ENCODE results near the gene EMC1.
"Not testable (repeated sequence)": the region's sequence is repeated elsewhere in the genome, so short reads cannot be mapped to it uniquely, and the experiment has no call there.

Gene EMC1

DNA sequence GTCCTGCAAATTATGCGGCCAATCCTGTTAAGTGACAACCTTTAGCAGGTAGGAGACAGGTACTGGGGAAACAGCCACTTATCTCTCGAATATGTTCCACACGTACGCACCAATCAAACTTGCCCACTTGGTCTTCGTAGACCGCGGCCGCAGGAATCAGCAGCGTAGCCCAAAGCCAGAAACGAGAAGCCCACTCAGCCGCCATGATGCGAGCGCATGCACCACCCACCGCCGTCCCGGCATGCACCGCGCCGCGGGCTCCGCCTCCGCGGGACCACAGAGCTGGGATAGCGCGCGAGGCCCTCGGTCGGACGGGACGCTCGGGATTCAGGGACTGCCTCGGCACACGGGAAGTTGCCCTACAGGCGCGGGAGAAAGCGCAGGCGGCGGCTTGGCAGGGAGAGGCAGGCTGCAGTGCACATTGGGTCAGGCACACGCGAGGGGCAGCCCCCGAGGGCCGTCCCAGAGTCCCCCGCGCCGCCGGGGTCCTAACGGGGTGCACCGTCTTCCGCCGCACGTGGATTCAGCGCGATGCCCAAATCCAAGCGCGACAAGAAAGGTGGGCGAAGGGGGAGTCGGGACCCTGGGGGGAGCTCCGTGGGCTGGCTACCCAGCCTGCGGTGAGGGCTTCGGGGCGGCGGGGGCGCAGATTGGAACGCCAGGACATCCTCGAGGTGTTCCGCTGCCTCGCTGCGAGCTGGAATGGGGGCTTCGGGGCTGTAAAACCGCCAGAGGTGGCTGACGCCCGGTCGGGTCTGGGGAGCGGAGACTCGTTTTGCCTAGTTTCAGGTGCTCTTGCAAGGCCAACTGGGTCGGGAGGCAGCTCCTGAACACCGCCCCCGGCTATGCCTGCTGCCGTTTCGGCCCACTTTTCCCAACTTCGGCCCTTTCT is at the start of gene EMC1, which contains the start of gene MRTO4:
Gene EMC1, minus strand, starts transcription at position 220 of the 892 bp plus-strand sequence. Its CDS starts 15 bp downstream, at position 205.
Gene MRTO4, plus strand, starts transcription at position 501 of the 892 bp plus-strand sequence. Its CDS starts 31 bp downstream, at position 532.
- peak; percentile 87 for DNase-seq (ENCODE audit: low read depth)

DNA sequence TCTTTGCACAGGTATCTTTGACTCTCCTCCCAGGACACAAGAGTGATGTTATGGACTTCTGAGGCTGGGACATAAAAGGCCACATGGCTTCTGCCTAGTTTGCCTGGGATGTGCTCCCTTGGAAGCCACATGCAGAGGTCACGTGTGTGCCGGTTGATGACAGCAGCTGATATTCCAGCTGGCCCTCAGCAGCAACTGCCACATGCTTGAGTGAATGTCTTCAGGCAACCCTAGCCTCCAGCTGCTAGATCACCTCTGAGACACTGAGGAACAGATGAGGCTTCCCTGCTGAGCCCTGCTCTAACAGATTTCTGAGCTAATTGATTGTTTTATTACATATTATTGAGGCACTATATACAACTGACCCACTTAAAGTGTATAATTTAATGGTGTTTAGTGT is 48.9 kb upstream of the EMC1 start:
- DNase-seq (ENCODE audit: low read depth): no peak

DNA sequence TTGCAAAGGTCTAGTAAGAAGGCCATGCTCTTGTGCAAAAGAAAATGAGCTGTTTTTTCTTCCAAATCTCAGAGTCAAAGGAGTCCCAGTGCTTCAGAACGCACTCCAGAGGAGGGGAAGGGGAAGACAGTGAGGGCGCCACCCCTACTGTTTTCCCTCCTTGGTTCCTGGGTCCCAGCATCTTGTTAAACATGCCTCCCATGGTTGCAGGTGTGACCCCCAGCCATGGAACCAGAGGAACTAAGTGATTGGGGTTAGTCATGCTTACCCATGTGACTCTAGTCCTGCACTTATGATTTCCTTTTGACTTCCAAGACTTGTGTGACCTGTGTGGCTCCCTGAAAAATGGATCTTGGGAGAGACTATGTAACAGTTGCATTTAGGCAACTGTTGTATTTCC is 43.3 kb upstream of the EMC1 start:
- DNase-seq (ENCODE audit: low read depth): no peak

DNA sequence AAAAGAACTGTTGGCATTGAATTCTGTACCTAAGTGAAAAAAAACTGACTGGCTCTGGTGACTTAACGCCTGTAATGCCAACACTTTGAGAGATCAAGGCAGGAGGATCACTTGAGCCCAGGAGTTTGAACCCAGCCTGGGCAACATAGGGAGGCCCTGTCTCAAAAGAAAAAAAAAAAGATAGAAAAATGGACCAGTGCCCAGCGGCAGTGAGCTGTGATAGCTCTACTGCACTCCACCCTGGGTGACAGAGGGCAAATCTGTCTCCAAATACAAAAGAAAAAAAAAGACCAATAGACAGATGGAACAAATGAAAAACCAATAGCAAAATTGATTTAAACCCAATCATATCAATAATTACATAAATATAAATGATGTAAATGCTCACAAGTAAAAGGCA is 37.9 kb upstream of the EMC1 start:
- no peak for DNase-seq (ENCODE audit: low read depth)

DNA sequence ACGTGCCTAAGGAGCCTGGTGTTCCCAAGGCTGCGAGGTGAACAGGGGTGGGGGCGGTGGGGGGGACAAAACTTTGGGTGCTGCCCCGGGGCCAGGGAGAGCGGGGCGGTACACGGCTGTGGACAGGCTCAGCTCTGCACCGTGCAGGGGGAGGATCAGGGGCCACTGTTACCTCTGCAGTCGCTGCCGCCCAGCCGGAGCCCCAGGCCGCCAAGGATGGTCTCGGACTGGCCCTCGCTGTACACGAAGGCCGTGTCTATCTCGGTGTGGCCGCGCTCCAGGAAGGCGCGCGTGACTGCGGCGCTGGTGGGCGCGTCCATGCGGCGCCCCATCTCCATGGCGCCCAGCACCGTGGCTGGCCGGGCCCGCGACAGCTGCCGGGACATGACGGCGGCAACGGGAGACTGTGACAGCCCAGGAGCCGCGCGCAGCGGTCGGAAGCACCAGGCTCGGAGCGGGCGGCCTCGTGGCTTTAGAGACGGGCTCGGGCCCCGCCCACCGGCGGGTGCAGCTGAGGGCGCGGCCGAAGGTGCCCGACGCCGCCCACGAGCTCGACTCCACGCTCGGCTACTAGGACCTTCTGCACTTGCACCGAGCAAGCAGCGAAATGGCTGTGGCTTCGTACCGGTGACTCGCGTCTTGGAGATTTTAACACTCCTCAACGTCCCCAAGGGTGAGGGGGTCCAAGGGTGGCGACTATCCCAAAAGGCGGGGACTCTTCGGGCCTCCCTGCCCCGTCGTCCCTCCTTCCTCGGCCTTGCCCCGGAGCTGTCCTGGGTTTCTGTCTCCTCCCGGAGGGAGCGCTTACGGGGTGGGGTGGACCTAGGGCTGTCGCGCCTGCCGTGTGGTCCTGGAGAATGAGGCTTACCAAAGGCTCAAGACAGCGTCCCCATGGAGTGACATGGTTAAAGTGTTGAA is 37.3 kb upstream of the EMC1 start, which contains the start of gene AKR7A3:
Gene AKR7A3, minus strand, starts transcription at position 447 of the 918 bp plus-strand sequence. Its CDS starts 61 bp downstream, at position 386.
- DNase-seq (ENCODE audit: low read depth): not testable (repeated sequence)

DNA sequence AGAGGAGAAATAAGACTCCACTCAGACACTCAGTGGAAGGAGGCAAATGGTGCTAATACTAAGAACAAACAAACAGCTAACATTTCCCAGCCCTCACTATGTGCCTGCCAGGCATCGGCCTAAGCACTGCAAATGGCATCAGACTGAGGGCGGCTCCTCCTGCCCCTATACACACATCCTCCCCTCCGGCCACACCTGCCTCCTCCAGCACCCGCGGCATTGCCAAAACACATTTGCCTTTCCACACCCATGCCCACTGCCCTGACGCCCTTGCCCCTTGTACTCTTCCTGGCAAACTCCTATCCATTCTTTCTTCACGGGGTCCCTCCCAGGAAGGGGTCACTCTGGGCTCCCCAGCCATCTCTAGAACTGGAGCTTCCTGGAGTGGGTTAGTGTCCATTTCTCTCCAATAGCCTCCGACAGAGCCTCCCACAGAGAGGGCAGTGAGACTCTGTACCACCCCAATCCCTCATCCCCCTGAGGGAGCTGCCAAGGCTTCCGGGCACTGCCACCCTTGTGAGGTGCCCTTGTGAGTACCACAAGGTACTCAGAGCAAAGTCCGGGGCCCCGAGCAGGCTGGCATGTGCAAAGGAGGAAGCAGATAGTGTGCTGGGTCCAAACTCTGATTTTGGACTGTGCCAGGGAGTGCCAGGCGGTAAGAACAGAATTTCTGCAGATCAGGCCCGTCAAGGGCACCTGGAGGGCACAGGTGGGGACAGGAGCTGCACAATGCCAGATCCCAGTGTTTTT is 36.3 kb upstream of the EMC1 start:
- no peak for DNase-seq (ENCODE audit: low read depth)

DNA sequence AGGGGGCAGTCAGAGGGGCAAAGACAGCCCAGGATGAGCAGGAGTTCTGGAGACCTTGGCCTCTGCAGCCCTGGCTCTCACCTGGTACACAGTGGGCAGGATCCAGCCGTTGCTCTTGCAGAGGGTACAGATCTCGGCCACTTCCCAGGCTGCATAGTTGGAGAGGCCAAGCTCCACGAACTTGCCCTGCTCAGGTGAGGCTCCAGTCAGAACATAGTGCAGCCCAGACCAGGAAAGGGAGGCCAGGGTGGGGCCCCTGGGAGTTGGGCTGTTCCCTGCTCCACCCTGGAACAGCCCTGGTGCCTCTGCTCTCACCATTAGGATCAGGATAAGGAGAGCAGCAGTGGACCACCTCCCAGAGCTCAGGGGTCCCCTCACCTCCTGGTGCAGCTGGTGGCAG is 34.5 kb upstream of the EMC1 start:
- DNase-seq (ENCODE audit: low read depth): not testable (repeated sequence)

DNA sequence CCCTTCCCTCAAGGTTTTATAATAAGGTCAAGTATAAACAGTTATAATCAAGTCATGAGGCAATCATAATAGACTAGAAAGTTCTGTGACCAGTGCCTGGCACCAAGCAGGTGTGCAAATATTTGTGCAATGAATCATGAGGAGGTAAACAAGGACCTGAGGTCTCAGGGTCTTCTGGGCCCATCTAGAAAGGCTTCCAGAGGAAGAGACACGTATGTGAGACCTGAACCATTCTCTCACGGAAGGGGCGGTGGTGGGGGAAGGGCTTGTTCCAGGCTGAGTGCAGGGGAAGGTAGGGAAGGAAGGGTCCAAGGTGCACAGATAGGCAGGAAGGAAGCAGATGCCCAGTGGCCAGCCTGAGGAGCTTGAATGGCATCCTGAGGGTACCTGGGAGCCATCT is 34.0 kb upstream of the EMC1 start:
- not testable (repeated sequence) for DNase-seq (ENCODE audit: low read depth)

DNA sequence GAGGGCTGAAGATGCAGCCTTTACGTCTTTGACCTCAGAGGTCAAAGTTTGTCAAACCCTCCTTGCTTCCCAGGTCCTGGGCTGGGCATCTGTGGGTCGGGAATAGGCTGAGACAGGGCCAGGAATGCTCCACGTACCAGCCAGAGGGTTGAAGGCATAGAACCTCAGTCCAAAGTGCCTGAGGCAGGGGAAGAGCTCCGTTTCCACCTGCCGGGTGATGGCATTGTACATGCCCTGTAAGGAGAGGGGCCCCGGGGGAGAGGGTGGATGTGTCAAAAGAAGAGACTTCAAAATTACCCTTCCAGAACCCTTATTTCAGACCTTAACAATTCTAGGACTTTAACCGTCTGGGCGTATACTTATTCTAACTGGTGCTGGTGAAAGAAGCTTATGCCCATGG is 33.6 kb upstream of the EMC1 start:
- DNase-seq (ENCODE audit: low read depth): no peak

DNA sequence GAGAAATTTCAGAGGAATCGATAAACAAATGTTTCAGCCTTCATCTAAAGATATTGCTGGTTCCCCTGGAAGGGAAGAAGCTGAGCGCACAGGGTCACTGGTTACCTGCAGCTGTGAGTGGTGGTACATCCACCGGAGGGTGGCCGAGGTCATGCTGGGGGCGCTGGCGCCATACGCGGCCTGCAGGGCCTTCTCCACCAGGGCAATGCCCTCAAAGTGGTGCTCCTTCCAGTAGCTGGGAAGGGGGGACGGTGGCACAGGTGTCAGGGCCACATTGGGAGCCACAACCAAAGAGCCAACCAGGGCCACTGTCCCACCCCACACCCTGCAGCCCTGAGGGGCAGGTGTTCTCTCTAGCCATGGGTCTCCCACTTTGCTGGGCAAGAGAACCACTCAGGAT is 32.6 kb upstream of the EMC1 start:
- DNase-seq (ENCODE audit: low read depth): no peak

DNA sequence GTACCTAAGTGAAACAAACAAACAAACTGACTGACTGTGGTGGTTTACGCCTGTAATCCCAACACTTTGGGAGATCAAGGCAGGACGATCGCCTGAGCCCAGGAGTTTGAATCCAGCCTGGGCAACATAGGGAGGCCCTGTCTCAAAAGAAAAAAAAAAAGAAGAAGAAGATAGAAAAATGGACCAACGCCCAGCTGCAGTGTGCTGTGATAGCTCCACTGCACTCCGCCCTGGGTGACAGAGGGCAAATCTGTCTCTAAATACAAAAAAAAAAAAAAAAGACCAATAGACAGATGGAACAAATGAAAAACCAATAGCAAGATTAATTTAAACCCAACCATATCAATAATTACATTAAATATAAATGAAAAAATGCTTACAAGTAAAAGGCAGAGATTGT is 23.3 kb upstream of the EMC1 start:
- DNase-seq (ENCODE audit: low read depth): no peak

DNA sequence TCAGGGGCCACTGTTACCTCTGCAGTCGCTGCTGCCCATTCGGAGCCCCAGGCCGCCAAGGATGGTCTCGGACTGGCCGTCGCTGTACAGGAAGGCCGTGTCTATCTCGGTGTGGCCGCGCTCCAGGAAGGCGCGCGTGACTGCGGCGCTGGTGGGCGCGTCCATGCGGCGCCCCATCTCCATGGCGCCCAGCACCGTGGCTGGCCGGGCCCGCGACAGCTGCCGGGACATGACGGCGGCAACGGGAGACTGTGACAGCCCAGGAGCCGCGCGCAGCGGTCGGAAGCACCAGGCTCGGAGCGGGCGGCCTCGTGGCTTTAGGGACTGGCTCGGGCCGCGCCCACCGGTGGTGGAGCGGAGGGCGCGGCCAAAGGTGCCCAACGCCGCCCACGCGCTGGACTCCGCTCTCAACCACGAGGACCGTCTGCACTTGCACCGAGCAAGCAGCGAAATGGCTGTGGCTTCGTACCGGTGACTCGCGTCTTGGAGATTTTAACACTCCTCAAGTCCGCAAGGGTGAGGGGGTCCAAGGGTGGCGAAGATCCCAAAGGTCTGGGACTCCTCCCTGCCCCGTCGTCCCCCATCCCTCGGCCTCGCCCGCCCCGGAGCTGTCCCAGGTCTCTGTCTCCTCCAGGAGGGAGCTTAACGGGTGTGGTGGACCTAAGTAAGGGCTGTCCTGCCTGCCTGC is 22.7 kb upstream of the EMC1 start:
- not testable (repeated sequence) for DNase-seq (ENCODE audit: low read depth)

DNA sequence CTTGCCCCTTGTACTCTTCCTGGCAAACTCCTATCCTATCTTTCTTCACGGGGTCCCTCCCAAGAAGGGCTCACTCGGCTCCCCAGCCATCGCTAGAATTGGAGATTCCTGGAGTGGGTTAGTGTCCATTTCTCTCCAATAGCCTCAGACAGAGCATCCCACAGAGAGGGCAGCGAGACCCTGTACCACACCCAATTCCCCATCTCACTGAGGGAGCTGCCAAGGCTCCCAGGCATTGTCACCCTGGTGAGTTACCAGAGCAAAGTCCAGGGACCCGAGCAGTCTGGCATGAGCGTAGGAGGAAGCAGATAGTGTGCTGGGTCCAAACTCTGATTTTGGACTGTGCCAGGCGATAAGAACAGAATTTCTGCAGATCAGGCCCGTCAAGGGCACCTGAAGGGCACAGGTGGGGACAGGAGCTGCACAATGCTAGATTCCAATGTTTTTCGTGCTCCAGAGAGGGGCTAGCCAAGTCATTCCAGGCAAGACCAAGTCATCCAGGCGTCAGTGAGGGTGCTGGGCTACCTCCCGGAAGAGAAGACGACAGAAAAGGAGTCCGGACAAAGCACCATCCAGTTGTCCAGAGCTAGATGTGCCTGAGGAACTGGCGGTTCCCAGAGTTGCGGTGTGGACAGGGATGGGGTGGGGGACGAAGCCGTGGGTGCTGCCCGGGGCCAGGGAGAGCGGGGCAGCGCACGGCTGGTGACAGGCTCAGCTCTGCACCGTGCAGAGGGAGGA is 22.0 kb upstream of the EMC1 start:
- no peak for DNase-seq (ENCODE audit: low read depth)

DNA sequence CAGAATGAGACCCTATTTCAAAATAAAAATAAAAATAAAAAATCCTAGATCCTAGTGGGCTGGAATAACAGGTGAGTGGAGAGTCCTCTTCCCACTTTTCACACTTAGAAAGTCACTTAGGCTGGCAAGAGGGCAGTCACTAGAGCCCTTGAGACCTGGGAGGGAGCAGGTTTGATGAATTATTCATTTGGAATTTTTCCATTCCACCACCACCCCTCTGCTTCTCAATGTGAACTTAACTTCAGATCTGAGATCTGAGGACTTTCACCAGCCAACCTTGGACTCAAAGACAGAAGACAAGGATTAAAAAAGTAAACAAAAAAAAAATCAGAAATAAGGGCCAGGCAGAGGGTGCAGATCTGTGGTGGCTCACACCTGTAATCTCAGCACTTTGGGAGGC is 20.7 kb upstream of the EMC1 start:
- no peak for DNase-seq (ENCODE audit: low read depth)

DNA sequence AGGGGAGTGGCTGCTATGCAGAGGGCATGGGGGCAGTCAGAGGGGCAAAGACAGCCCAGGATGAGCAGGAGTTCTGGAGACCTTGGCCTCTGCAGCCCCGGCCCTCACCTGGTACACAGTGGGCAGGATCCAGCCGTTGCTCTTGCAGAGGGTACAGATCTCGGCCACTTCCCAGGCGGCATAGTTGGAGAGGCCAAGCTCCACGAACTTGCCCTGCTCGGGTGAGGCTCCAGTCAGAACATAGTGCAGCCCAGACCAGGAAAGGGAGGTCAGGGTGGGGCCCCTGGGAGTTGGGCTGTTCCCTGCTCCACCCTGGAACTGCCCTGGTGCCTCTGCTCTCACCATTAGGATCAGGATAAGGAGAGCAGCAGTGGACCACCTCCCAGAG is 19.0 kb upstream of the EMC1 start:
- DNase-seq (ENCODE audit: low read depth): not testable (repeated sequence)

DNA sequence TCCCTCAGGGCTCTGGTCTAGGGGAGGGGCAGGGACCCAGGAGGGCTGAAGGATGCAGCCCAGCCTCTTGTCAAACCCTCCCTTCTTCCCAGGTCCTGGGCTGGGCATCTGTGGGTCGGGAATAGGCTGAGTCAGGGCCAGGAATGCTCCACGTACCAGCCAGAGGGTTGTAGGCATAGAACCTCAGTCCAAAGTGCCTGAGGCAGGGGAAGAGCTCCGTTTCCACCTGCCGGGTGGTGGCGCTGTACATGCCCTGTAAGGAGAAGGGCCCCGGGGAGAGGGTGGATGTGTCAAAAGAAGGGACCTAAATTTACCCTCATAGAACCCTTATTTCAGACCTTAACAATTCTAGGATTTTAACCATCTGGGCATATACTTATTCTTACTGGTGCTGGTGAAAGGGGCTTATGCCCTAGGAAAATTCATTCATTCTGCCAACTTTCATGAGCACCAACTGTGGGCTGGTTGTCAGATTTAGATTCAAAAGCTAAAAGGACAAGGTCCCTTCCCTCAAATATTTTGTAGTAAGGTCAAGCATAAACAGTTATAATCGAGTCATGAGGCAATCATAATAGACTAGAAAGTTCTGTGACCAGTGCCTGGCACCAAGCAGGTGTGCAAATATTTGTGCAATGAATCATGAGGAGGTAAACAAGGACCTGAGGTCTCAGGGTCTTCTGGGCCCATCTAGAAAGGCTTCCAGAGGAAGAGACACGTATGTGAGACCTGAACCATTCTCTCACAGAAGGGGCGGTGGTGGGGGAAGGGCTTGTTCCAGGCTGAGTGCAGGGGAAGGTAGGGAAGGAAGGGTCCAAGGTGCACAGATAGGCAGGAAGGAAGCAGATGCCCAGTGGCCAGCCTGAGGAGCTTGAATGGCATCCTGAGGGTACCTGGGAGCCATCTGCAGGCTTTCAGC is 18.4 kb upstream of the EMC1 start:
- not testable (repeated sequence) for DNase-seq (ENCODE audit: low read depth)

DNA sequence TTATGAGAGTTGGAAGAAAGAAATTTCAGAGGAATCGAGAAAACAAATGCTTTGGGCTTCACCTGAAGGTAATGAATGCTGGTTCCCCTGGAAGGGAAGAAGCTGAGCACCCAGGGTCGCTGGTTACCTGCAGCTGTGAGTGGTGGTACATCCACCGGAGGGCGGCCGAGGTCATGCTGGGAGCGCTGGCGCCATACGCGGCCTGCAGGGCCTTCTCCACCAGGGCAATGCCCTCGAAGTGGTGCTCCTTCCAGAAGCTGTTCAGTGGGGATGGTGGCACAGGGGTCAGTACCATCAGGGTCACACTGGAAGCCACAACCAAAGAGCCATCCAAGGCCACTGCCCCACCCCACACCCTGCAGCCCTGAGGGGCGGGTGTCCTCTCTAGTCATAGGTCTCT is 17.1 kb upstream of the EMC1 start:
- DNase-seq (ENCODE audit: low read depth): no peak

DNA sequence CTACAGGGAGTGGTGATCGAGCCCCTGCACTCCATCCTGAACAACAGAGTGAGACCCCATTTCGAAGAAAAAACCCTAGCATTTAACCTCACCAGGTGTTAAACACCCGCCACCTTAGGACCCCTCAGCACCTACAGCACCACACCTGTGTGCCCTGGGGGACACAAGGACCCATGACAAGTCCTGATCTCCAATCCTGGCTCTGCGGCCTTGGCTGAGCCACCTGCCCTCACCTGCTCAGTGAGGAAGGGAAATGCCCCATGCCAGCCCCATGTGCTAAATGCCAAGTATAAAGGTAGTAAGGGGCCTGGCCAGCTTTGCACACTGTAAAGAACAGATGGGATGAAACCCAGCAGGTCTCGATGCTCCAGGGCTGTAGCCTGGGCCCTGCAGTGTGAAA is 11.4 kb upstream of the EMC1 start:
- DNase-seq (ENCODE audit: low read depth): no peak

DNA sequence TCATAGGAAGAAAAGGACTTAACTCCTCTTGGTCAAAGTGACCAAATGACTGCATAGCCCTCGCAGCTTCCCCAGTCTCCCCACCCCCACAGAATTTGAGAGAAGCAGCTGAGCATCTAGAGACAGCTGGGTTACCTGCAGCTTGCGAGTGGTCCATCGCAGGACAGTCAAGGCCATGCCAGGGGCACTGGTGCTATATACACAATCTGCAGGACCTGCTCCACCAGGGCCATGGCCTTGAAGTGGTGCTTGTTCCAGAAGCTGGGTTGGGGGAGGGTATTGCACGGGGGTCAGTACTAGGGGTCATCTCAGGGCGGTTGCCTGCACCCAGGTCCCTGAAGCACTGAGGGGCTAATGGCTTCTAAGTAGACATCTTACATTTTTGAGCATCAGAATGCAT is 10.7 kb upstream of the EMC1 start:
- DNase-seq (ENCODE audit: low read depth): no peak

Data from stimulated activated CD8-positive, alpha-beta memory T cell treated with anti-CD3 and anti-CD28 coated beads, Interleukin-15, amount 100 ng/mL, for 1 hour (primary cell).